HCT116 (cell line): ENCODE results near the gene PCNT.

Experiments
- POLR2A ChIP-seq: IDR thresholded peaks from 2 replicates; pipeline ENCODE4 v1.7.0; 2011; ENCODE audit warnings: borderline replicate concordance; ENCODE audit not compliant: insufficient read depth, insufficient read length; ENCODE audit errors: extremely low read depth
- RAD21 ChIP-seq: IDR thresholded peaks from 2 replicates; pipeline ENCODE4 v1.6.1; 2012; ENCODE audit warnings: low read depth, mild to moderate bottlenecking
- TF ChIP-seq, protein P1 (sequence below), 3 experiments: fragments of 200-600 bp in 1 of 3; sonication (generic) in 1 of 3; IDR thresholded peaks in 2 of 3; conservative IDR thresholded peaks in 1 of 3; 2 replicates each; pipeline ENCODE4 v1.5.1; 2012 to 2017; ENCODE audit warnings: low read depth in 2 of 3, low read length in 2 of 3, antibody characterized with exemption in 1 of 3, borderline replicate concordance in 1 of 3, control low read depth in 1 of 3, mild to moderate bottlenecking in 1 of 3, mixed read lengths in 1 of 3, mixed run types in 1 of 3, moderate library complexity in 1 of 3; ENCODE audit not compliant: insufficient read depth in 1 of 3
- TF ChIP-seq, protein P2 (sequence below): IDR thresholded peaks from 2 replicates; pipeline ENCODE4 v1.6.1; 2012; ENCODE audit warnings: low read depth

DNA sequence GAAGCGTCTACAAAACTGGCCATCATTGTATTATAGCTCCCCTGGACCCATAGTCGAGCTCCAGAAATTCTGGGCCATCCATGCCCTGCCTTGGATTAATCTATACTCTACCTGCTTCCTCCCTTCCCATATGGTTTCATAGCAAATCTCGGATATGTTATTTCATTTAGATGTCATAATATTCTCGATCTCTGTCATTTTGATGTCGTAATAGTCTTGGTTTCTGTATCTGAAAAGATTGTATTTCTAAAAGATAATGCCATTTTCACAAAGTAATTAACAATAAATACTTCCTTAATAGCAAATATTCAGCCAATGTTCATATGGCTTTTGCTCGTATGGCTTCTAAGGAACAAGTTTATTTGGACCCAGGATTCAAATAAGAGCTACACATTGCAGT lies 169.9 kb downstream of the PCNT start:
- TF ChIP-seq, protein P1, sequence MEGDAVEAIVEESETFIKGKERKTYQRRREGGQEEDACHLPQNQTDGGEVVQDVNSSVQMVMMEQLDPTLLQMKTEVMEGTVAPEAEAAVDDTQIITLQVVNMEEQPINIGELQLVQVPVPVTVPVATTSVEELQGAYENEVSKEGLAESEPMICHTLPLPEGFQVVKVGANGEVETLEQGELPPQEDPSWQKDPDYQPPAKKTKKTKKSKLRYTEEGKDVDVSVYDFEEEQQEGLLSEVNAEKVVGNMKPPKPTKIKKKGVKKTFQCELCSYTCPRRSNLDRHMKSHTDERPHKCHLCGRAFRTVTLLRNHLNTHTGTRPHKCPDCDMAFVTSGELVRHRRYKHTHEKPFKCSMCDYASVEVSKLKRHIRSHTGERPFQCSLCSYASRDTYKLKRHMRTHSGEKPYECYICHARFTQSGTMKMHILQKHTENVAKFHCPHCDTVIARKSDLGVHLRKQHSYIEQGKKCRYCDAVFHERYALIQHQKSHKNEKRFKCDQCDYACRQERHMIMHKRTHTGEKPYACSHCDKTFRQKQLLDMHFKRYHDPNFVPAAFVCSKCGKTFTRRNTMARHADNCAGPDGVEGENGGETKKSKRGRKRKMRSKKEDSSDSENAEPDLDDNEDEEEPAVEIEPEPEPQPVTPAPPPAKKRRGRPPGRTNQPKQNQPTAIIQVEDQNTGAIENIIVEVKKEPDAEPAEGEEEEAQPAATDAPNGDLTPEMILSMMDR (IDR thresholded peaks at IDR 0.05 in 2 of 3, conservative IDR thresholded peaks at IDR 0.05 in 1 of 3; ENCODE audit: borderline replicate concordance in 1 of 3, insufficient read depth in 1 of 3, low read depth in 2 of 3, low read length in 2 of 3) = no peak
- no peak for TF ChIP-seq RAD21
- TF ChIP-seq, protein P2, sequence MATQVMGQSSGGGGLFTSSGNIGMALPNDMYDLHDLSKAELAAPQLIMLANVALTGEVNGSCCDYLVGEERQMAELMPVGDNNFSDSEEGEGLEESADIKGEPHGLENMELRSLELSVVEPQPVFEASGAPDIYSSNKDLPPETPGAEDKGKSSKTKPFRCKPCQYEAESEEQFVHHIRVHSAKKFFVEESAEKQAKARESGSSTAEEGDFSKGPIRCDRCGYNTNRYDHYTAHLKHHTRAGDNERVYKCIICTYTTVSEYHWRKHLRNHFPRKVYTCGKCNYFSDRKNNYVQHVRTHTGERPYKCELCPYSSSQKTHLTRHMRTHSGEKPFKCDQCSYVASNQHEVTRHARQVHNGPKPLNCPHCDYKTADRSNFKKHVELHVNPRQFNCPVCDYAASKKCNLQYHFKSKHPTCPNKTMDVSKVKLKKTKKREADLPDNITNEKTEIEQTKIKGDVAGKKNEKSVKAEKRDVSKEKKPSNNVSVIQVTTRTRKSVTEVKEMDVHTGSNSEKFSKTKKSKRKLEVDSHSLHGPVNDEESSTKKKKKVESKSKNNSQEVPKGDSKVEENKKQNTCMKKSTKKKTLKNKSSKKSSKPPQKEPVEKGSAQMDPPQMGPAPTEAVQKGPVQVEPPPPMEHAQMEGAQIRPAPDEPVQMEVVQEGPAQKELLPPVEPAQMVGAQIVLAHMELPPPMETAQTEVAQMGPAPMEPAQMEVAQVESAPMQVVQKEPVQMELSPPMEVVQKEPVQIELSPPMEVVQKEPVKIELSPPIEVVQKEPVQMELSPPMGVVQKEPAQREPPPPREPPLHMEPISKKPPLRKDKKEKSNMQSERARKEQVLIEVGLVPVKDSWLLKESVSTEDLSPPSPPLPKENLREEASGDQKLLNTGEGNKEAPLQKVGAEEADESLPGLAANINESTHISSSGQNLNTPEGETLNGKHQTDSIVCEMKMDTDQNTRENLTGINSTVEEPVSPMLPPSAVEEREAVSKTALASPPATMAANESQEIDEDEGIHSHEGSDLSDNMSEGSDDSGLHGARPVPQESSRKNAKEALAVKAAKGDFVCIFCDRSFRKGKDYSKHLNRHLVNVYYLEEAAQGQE = no peak
- no peak for TF ChIP-seq POLR2A
